Activated CD4-positive, alpha-beta memory T cell treated with anti-CD3 and anti-CD28 coated beads for 36 hours (primary cell): ENCODE results near the gene KRTAP12-2. TPM values are rescaled to one million over a fixed set of nuclear protein-coding genes. Genes with fewer than 3 reads are reported as not detected.
"Not testable (repeated sequence)": the region's sequence is repeated elsewhere in the genome, so short reads cannot be mapped to it uniquely, and the experiment has no call there.

Source experiments
- CTCF ChIA-PET: fragments of 350-600 bp; sonication (Branson Sonifier 250); formaldehyde crosslinking; loops from one replicate; lab custom pipeline; 2021; ENCODE audit warnings: antibody characterized with exemption, inconsistent platforms; lab: Charles Lee
- POLR2A ChIA-PET: fragments of 350-600 bp; sonication (Branson Sonifier 250); formaldehyde crosslinking; loops from one replicate; lab custom pipeline; 2021; ENCODE audit warnings: antibody characterized with exemption; lab: Charles Lee
- DNase-seq: peaks from one replicate; pipeline ENCODE4 v3.0.0-alpha.2; 2020
- H3K27ac Mint-ChIP-seq: one replicate; pipeline ENCODE4 v1.8.0; 2021; ENCODE audit warnings: mixed read lengths
- H3K27me3 Mint-ChIP-seq: one replicate; pipeline ENCODE4 v1.8.0; 2021; ENCODE audit warnings: mixed read lengths
- H3K36me3 Mint-ChIP-seq: one replicate; pipeline ENCODE4 v1.8.0; 2021; ENCODE audit warnings: mixed read lengths
- H3K4me1 Mint-ChIP-seq: one replicate; pipeline ENCODE4 v1.8.0; 2021; ENCODE audit warnings: low read depth, mixed read lengths
- H3K4me3 Mint-ChIP-seq: one replicate; pipeline ENCODE4 v1.8.0; 2021; ENCODE audit warnings: mild to moderate bottlenecking, mixed read lengths
- H3K9me3 Mint-ChIP-seq: one replicate; pipeline ENCODE4 v1.8.0; 2021; ENCODE audit warnings: mixed read lengths
- intact Hi-C: fragments of 100-400 bp; cut with micrococcal nuclease; formaldehyde crosslinking; loops from one replicate; pipeline ENCODE4 v1.15.1; 2023
- total RNA-seq, 2 experiments: library from RNA; stranded (reverse); gene quantifications; one replicate each; pipeline ENCODE4 v1.2.3, GENCODE V29; 2021

Gene KRTAP12-2
- total RNA-seq, 2 experiments from 2014 or later: not detected

GRCh38 chr21:44670642-44671432 is 4.1 kb upstream of the KRTAP12-2 start:
- ChIA-PET POLR2A (no interaction called here), CTCF (no interaction called here)
- intact Hi-C loops: no loop called here
- H3K9me3 Mint-ChIP-seq: peaks cover 20% of the 10 kb centered on the region
- no peak for DNase-seq
- H3K36me3 Mint-ChIP-seq: peaks cover 7% of the 10 kb centered on the region
- no peaks in the 10 kb centered on the region for H3K27me3 Mint-ChIP-seq
- H3K27ac Mint-ChIP-seq: no peak overlapping the region
- H3K4me3 Mint-ChIP-seq: no peak overlapping the region
- no peaks in the 10 kb centered on the region for H3K4me1 Mint-ChIP-seq

DNA sequence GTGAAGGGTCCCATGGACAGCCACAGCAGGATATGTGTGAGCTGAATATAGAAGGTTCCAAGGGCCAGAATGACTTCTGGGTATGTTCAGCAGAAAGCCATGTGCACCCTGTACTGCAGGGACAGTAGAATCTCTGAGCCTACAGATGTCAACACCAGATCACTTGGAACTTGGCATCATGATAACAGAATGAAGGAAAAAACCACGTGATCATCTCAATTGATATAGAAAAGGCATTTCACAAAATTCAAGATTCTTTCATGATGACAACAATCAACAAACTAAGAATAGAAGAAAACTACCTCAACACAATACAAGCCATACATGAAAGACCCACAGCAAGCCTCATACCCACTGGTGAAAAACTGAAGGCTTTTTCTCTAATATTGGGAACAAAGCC is 885 bp upstream of the KRTAP12-2 start:
- intact Hi-C loops: no loop called here

DNA sequence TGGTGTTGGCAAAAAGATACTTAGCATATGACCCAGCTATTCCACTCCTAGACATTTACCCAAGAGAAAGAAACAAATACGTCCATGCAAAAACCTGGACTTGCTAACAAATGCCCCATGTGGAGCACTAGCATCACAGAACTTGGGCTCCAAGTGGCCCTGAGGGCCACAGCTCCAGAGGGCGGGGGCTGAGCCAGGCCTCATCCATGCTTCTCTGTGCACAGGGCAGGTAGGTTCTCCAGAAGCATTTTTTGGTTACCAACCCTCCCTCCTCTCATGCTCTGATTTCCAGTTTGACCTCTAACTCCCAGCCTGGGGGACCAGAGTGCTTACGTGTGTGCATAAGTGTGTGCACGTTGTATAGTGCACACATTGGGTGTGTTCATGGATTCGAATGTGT is 2.0 kb downstream of the KRTAP12-2 start:
- intact Hi-C loops: no loop called here
- no peaks in the 10 kb centered on the region for H3K27me3 Mint-ChIP-seq
- no peak for DNase-seq
- peaks cover 9% of the 10 kb centered on the region for H3K9me3 Mint-ChIP-seq
- no peaks in the 10 kb centered on the region for H3K4me1 Mint-ChIP-seq
- POLR2A ChIA-PET: no interaction called here
- no peak overlapping the region for H3K27ac Mint-ChIP-seq
- CTCF ChIA-PET: no interaction called here
- H3K36me3 Mint-ChIP-seq: peaks cover 2% of the 10 kb centered on the region
- no peak overlapping the region for H3K4me3 Mint-ChIP-seq

More for the DNA sequence above, 885 bp upstream of the KRTAP12-2 start:
- no peaks in the 10 kb centered on the region for H3K4me1 Mint-ChIP-seq
- H3K36me3 Mint-ChIP-seq: peaks cover 4% of the 10 kb centered on the region
- H3K27ac Mint-ChIP-seq: no peak overlapping the region
- no peak overlapping the region for H3K4me3 Mint-ChIP-seq
- no peak for DNase-seq
- ChIA-PET POLR2A (no interaction called here), CTCF (no interaction called here)
- no peaks in the 10 kb centered on the region for H3K27me3 Mint-ChIP-seq
- H3K9me3 Mint-ChIP-seq: peaks cover 16% of the 10 kb centered on the region

GRCh38 chr21:44661567-44661966 is 5.2 kb downstream of the KRTAP12-2 start:
- POLR2A ChIA-PET, H3K27me3 Mint-ChIP-seq, CTCF ChIA-PET, H3K27ac Mint-ChIP-seq, DNase-seq, H3K4me3 Mint-ChIP-seq, intact Hi-C loops: not testable (repeated sequence)
- Mint-ChIP-seq H3K9me3 (peaks cover 20% of the 10 kb centered on the region), H3K36me3 (peaks cover 11% of the 10 kb centered on the region), H3K4me1 (peaks cover 28% of the 10 kb centered on the region)

- ChIA-PET POLR2A (no interaction called here), CTCF (interaction anchor here (1.0 kb wide), 1 partner anchor 20 kb away, joined by 3 read pairs; no protein-coding TSS in a partner anchor)
- Mint-ChIP-seq H3K4me1 (peaks cover 45% of the 10 kb centered on the region), H3K27ac (no peak overlapping the region), H3K36me3 (peaks cover 16% of the 10 kb centered on the region), H3K9me3 (peaks cover 29% of the 10 kb centered on the region), H3K27me3 (no peaks in the 10 kb centered on the region), H3K4me3 (no peak overlapping the region)
- intact Hi-C loops: loop anchor here (10.0 kb wide), 1 partner anchor 74 kb away; the partner anchor contains the start of gene KRTAP10-5
- DNase-seq: peak; percentile 29
These were observed 7.7 kb downstream of the KRTAP12-2 start for GRCh38 chr21:44658913-44659595.

- Mint-ChIP-seq H3K36me3 (peaks cover 16% of the 10 kb centered on the region), H3K4me3 (peak overlapping the region; percentile 67), H3K4me1 (peaks cover 50% of the 10 kb centered on the region), H3K27ac (peak overlapping the region; percentile 89), H3K9me3 (peaks cover 24% of the 10 kb centered on the region), H3K27me3 (no peaks in the 10 kb centered on the region)
- ChIA-PET CTCF (interaction anchor here (1.0 to 1.3 kb wide), 2 partner anchors 20 to 148 kb away, joined by 3 to 5 read pairs; no protein-coding TSS in a partner anchor), POLR2A (no interaction called here)
- DNase-seq: no peak
- intact Hi-C loops: loop anchor here (10.0 kb wide), 1 partner anchor 74 kb away; the partner anchor contains the start of gene KRTAP10-5
These were observed 8.2 kb downstream of the KRTAP12-2 start for GRCh38 chr21:44658541-44658910.

- Mint-ChIP-seq H3K4me3 (peak within 1 kb of the TSS; percentile 67), H3K27ac (peak within 1 kb of the TSS; percentile 89), H3K36me3 (peaks cover 16% of the 10 kb centered on the region), H3K4me1 (peaks cover 51% of the 10 kb centered on the region), H3K9me3 (peaks cover 24% of the 10 kb centered on the region), H3K27me3 (no peaks in the 10 kb centered on the region)
- ChIA-PET CTCF (interaction anchor here (0.7 to 1.3 kb wide), 4 partner anchors 21 to 147 kb away, joined by 3 to 5 read pairs (median 3); no protein-coding TSS in a partner anchor), POLR2A (interaction anchor here (0.7 to 1.3 kb wide), 4 partner anchors 9 to 39 kb away, joined by 3 to 5 read pairs (median 4); partner anchors contain the start of genes KRTAP10-11 and KRTAP12-2)
- intact Hi-C loops: loop anchor here (10.0 kb wide), 1 partner anchor 73 kb away; the partner anchor contains the start of gene KRTAP10-5
- DNase-seq: peak; percentile 56
These were observed 8.8 kb downstream of the KRTAP12-2 start, which contains the start of gene KRTAP12-3 for GRCh38 chr21:44657635-44658540. Gene KRTAP12-3, plus strand, starts transcription at chr21:44657932. Its CDS starts 48 bp downstream, at chr21:44657980.

- no peak for DNase-seq
- peaks cover 51% of the 10 kb centered on the region for H3K4me1 Mint-ChIP-seq
- ChIA-PET CTCF (no interaction called here), POLR2A (interaction anchor here (1.2 to 1.3 kb wide), 2 partner anchors 10 to 38 kb away, joined by 3 to 4 read pairs; partner anchors contain the start of gene KRTAP10-11)
- intact Hi-C loops: loop anchor here (10.0 kb wide), 1 partner anchor 72 kb away; the partner anchor contains the start of gene KRTAP10-5
- peaks cover 16% of the 10 kb centered on the region for H3K36me3 Mint-ChIP-seq
- peak overlapping the region; percentile 67 for H3K4me3 Mint-ChIP-seq
- no peaks in the 10 kb centered on the region for H3K27me3 Mint-ChIP-seq
- H3K9me3 Mint-ChIP-seq: peaks cover 22% of the 10 kb centered on the region
- peak overlapping the region; percentile 89 for H3K27ac Mint-ChIP-seq
These were observed 9.9 kb downstream of the KRTAP12-2 start for GRCh38 chr21:44656868-44657267.

GRCh38 chr21:44654576-44655175 is 12.1 kb downstream of the KRTAP12-2 start, which contains the start of gene KRTAP12-4:
Gene KRTAP12-4, minus strand, starts transcription at chr21:44654659. Its CDS starts 45 bp downstream, at chr21:44654614.
- peaks cover 51% of the 10 kb centered on the region for H3K4me1 Mint-ChIP-seq
- intact Hi-C loops: loop anchor here (10.0 kb wide), 1 partner anchor 70 kb away; the partner anchor contains the start of gene KRTAP10-5
- POLR2A ChIA-PET: no interaction called here
- peaks cover 19% of the 10 kb centered on the region for H3K9me3 Mint-ChIP-seq
- CTCF ChIA-PET: no interaction called here
- no peak within 1 kb of the TSS for H3K4me3 Mint-ChIP-seq
- no peak for DNase-seq
- H3K27ac Mint-ChIP-seq: peak within 1 kb of the TSS; percentile 64
- peaks cover 16% of the 10 kb centered on the region for H3K36me3 Mint-ChIP-seq
- no peaks in the 10 kb centered on the region for H3K27me3 Mint-ChIP-seq

- Mint-ChIP-seq H3K4me3 (no peak overlapping the region), H3K9me3 (peaks cover 19% of the 10 kb centered on the region), H3K27me3 (no peaks in the 10 kb centered on the region), H3K36me3 (peaks cover 16% of the 10 kb centered on the region), H3K27ac (peak overlapping the region; percentile 64), H3K4me1 (peaks cover 46% of the 10 kb centered on the region)
- DNase-seq: peak; percentile 54
- intact Hi-C loops: loop anchor here (10.0 kb wide), 1 partner anchor 69 kb away; the partner anchor contains the start of gene KRTAP10-5
- ChIA-PET POLR2A (no interaction called here), CTCF (no interaction called here)
These were observed 12.8 kb downstream of the KRTAP12-2 start for GRCh38 chr21:44653656-44654575.
